ENCODE data around the gene ZBTB17. TPM values are rescaled to one million over a fixed set of nuclear protein-coding genes. Genes with fewer than 3 reads are reported as not detected.

Gene ZBTB17
- total RNA-seq, 1 experiment from 2014 or later = 32.0 TPM

DNA sequence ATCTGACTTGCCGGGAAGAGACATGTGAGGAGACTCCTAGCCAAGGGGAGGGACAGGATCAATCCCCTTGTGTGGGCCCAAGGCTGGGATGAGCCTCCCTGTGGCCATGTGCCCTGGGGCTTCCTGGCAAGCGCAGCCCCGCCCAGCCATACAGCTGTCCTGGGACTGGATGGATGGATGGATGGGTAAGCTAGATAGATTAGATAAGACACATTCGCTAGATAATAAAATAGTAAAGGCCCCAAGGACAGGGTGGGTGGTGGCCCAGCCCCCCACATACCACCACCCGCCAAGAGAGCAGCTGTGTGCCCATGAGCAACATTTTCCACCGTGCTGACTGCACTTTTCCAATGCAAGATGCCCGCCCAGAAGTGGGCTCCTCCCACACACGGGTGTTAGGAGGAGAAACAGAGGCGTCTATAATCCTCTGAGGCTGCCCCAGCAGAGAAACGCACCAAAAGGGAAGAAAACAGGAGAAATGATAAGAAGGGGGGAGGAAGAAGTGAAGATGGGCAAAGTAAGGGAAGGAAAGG lies 25.1 kb downstream of the ZBTB17 start (continued):
- no peak for TF ChIP-seq SP1 (CRISPR knock-in tag; conservative IDR thresholded peaks at IDR 0.05)

- no peak for TF ChIP-seq CREM (CRISPR knock-in tag; IDR thresholded peaks at IDR 0.05)
- no peak for TF ChIP-seq FOXK1 (CRISPR knock-in tag; IDR thresholded peaks at IDR 0.05)
Observed at GRCh38 chr1:15950302-15950701, 25.6 kb downstream of the ZBTB17 start.

DNA sequence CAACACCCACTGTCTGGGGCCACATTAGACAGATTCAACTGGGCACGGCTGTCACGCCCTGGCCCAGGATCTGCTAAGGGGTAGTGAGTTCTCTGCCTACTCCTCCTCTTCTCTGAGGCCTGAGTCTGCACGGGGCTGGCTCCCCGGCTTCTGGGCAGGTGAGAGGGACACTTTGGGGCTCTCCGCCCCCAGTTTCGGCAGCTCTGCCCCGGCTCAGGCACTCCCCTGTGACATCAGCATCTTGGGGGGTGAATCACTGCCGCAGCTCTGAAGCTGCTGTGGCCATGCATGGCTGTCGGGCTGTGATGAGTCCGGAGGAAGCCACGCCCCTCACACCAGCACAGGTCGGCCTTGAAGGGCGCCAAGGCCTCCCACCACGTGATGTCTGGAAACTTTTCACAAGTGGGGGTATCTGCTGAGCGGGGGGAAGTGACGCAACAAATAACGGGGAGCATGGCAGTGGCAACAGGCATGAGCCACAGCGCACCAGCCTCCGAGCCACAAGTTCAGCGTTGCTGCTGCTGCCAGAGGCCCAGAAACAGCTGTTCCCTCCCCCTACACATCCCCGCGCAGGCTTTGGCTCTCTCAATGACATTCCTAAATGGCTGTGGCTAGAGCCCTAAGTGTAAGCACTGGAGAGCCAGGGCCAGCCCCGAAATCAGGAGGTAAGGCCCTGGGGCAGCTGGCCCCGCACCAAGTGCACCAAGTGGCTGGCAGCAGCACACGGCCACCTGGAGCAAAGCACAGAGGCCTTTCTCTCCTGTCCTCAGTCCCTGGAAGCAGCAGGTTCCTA lies 26.3 kb downstream of the ZBTB17 start:
- peak; percentile 39; the same call in 1 of the 2 replicates for TF ChIP-seq FOXP1 (CRISPR knock-in tag; IDR thresholded peaks at IDR 0.05; ENCODE audit: borderline replicate concordance)
- TF ChIP-seq, protein P1, sequence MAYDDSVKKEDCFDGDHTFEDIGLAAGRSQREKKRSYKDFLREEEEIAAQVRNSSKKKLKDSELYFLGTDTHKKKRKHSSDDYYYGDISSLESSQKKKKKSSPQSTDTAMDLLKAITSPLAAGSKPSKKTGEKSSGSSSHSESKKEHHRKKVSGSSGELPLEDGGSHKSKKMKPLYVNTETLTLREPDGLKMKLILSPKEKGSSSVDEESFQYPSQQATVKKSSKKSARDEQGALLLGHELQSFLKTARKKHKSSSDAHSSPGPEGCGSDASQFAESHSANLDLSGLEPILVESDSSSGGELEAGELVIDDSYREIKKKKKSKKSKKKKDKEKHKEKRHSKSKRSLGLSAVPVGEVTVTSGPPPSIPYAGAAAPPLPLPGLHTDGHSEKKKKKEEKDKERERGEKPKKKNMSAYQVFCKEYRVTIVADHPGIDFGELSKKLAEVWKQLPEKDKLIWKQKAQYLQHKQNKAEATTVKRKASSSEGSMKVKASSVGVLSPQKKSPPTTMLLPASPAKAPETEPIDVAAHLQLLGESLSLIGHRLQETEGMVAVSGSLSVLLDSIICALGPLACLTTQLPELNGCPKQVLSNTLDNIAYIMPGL (CRISPR knock-in tag; IDR thresholded peaks at IDR 0.05) = 0 out of 2 replicates have a peak, but pooled peaks have one; percentile 5
- TF ChIP-seq, protein P2, sequence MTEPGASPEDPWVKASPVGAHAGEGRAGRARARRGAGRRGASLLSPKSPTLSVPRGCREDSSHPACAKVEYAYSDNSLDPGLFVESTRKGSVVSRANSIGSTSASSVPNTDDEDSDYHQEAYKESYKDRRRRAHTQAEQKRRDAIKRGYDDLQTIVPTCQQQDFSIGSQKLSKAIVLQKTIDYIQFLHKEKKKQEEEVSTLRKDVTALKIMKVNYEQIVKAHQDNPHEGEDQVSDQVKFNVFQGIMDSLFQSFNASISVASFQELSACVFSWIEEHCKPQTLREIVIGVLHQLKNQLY (CRISPR knock-in tag; IDR thresholded peaks at IDR 0.05) = no peak
- TF ChIP-seq, protein P3, sequence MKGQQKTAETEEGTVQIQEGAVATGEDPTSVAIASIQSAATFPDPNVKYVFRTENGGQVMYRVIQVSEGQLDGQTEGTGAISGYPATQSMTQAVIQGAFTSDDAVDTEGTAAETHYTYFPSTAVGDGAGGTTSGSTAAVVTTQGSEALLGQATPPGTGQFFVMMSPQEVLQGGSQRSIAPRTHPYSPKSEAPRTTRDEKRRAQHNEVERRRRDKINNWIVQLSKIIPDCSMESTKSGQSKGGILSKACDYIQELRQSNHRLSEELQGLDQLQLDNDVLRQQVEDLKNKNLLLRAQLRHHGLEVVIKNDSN (CRISPR knock-in tag; IDR thresholded peaks at IDR 0.05) = peak; percentile 72
- TF ChIP-seq JAZF1 (CRISPR knock-in tag; IDR thresholded peaks at IDR 0.05) = no peak
- TF ChIP-seq ZNF138 (CRISPR knock-in tag; conservative IDR thresholded peaks at IDR 0.05) = no peak
- peak; percentile 62 for TF ChIP-seq MAX (CRISPR knock-in tag; IDR thresholded peaks at IDR 0.05)
- H3K4me1 Mint-ChIP-seq = peaks cover 63% of the 10 kb centered on the region
- H3K36me3 Mint-ChIP-seq = peaks cover 6% of the 10 kb centered on the region
- ATAC-seq (peak; percentile 52), DNase-seq (ENCODE audit: low spot score) (peak; percentile 55)
- POLR2A ChIA-PET = interaction anchor here (0.6 to 1.3 kb wide), 2 partner anchors 13 to 108 kb away, joined by 3 to 6 read pairs; no protein-coding TSS in a partner anchor
- no peak overlapping the region for H3K4me3 Mint-ChIP-seq
- CTCF ChIA-PET = interaction anchor here (0.6 to 3.3 kb wide), 11 partner anchors 9 to 171 kb away, joined by 3 to 26 read pairs (median 4); partner anchors contain the start of genes SPEN and ZBTB17
- H3K9me3 Mint-ChIP-seq = no peaks in the 10 kb centered on the region
- peak overlapping the region; percentile 87 for H3K27ac Mint-ChIP-seq
- no peaks in the 10 kb centered on the region for H3K27me3 Mint-ChIP-seq (ENCODE audit: low read depth)

More at GRCh38 chr1:15950302-15950701, 25.6 kb downstream of the ZBTB17 start:
- Mint-ChIP-seq H3K27me3 (ENCODE audit: low read depth) (no peaks in the 10 kb centered on the region), H3K36me3 (peaks cover 6% of the 10 kb centered on the region), H3K9me3 (no peaks in the 10 kb centered on the region), H3K4me3 (no peak overlapping the region), H3K4me1 (peaks cover 63% of the 10 kb centered on the region), H3K27ac (peak overlapping the region; percentile 87; the same call in 1 of the 2 replicates)
- ATAC-seq (no peak), DNase-seq (ENCODE audit: low spot score) (no peak)
- CTCF ChIA-PET = interaction anchor here (1.3 to 3.3 kb wide), 6 partner anchors 8 to 158 kb away, joined by 4 to 26 read pairs (median 17); partner anchors contain the start of gene ZBTB17
- POLR2A ChIA-PET = interaction anchor here (0.6 kb wide), 1 partner anchor 109 kb away, joined by 6 read pairs; no protein-coding TSS in a partner anchor

DNA sequence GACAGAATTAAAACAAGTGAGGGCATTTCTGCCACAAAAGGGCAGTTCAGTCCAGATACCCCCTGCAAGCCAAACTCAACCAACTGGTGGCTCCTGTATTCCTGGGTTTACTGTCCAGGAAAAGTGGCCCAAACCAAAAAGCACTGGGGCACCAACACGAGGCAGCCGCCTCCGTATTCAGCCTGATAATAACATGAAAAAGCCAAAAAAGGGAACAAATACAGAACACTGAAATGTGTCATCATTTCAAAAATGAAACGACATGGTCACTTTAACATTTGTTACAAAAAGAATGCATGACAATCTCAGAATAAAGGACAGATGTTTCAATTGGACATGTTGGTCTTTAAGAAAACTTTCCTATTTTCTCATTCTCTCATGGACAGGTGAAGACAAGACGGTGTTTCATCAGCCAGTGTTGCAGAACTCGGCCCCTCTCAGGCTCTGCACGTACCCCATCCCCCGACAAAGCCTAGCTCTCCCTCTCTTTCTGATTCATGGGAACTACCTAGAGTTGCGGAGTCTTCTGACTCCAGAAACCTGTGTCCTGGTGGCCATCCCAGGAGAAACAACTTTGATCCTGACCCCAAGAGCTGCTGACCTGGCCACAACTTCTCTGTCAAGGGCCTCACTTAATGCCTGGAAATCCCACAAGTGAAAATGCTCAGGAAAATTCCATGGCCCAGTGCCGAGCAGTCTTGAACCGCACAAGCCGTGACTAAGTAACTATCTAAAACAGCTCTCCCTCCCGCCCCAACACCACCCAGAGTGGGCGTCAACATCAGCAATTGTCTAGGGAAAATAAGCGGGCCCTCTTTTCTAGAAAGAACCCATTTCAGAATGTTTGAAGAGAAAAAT lies 27.1 kb downstream of the ZBTB17 start:
- peaks cover 55% of the 10 kb centered on the region for H3K4me1 Mint-ChIP-seq
- ChIA-PET CTCF (interaction anchor here (0.5 to 3.3 kb wide), 16 partner anchors 10 to 556 kb away, joined by 3 to 26 read pairs (median 3); partner anchors contain the start of genes SPEN and ZBTB17), POLR2A (interaction anchor here (1.3 kb wide), 1 partner anchor 12 kb away, joined by 3 read pairs; no protein-coding TSS in a partner anchor)
- H3K4me3 Mint-ChIP-seq = no peak overlapping the region
- no peaks in the 10 kb centered on the region for H3K27me3 Mint-ChIP-seq (ENCODE audit: low read depth)
- DNase-seq (ENCODE audit: low spot score) (no peak), ATAC-seq (no peak)
- H3K27ac Mint-ChIP-seq = peak overlapping the region; percentile 60
- H3K36me3 Mint-ChIP-seq = peaks cover 6% of the 10 kb centered on the region
- no peaks in the 10 kb centered on the region for H3K9me3 Mint-ChIP-seq
- TF ChIP-seq ZNF671 (CRISPR knock-in tag; IDR thresholded peaks at IDR 0.05) (no peak), ETV6 (CRISPR knock-in tag; IDR thresholded peaks at IDR 0.05) (no peak), ZNF416 (CRISPR knock-in tag; IDR thresholded peaks at IDR 0.05) (no peak), TCF7 (CRISPR knock-in tag; IDR thresholded peaks at IDR 0.05; ENCODE audit: low read depth) (no peak), MYBL2 (CRISPR knock-in tag; IDR thresholded peaks at IDR 0.05) (no peak), CTCF (IDR thresholded peaks at IDR 0.05) (no peak)
- TF ChIP-seq, protein P4, sequence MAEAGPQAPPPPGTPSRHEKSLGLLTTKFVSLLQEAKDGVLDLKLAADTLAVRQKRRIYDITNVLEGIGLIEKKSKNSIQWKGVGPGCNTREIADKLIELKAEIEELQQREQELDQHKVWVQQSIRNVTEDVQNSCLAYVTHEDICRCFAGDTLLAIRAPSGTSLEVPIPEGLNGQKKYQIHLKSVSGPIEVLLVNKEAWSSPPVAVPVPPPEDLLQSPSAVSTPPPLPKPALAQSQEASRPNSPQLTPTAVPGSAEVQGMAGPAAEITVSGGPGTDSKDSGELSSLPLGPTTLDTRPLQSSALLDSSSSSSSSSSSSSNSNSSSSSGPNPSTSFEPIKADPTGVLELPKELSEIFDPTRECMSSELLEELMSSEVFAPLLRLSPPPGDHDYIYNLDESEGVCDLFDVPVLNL (CRISPR knock-in tag; IDR thresholded peaks at IDR 0.05; ENCODE audit: borderline replicate concordance, low read depth) = no peak

All from WTC11 (cell line).